Tibial nerve (tissue), 4 donors: Measurements from ENCODE around the gene KRTAP19-4. TPM values are rescaled to one million over a fixed set of nuclear protein-coding genes. Genes with fewer than 3 reads are reported as not detected.
"Not testable (repeated sequence)": the region's sequence is repeated elsewhere in the genome, so short reads cannot be mapped to it uniquely, and the experiment has no call there.

Source experiments
- DNase-seq, 2 donors: peaks; one replicate each; pipeline ENCODE4 v3.0.0-alpha.2; 2019; ENCODE audit warnings: low spot score in 2 of 2
- H3K27ac ChIP-seq, 4 donors: fragments of 200-600 bp; sonication (generic) in 3 of 4; one replicate each; pipeline ENCODE4 v1.5.1; 2017 to 2019; ENCODE audit warnings: mild to moderate bottlenecking in 1 of 4
- H3K27me3 ChIP-seq, 2 donors: fragments of 200-600 bp; sonication (generic) in 1 of 2; one replicate each; pipeline versions ENCODE4 v1.5.1 to v1.6.0; 2017 to 2019
- H3K36me3 ChIP-seq, 3 donors: fragments of 200-600 bp; sonication (generic); one replicate each; pipeline ENCODE4 v1.5.1; 2018 to 2019
- H3K4me1 ChIP-seq, 4 donors: fragments of 200-600 bp; sonication (generic) in 3 of 4; one replicate each; pipeline ENCODE4 v1.5.1; 2017 to 2019
- H3K4me3 ChIP-seq, 4 donors: fragments of 200-600 bp; sonication (generic) in 3 of 4; one replicate each; pipeline ENCODE4 v1.5.1; 2017 to 2019; ENCODE audit warnings: mild to moderate bottlenecking in 1 of 4, moderate library complexity in 1 of 4
- H3K9me3 ChIP-seq, 4 donors: fragments of 200-600 bp; sonication (generic) in 3 of 4; one replicate each; pipeline ENCODE4 v1.5.1; 2017 to 2019
- EP300 ChIP-seq, 2 donors: sonication (generic); formaldehyde crosslinking; IDR thresholded peaks; one replicate each; pipeline ENCODE4 v1.6.1; 2017; ENCODE audit warnings: antibody characterized with exemption in 2 of 2, mild to moderate bottlenecking in 1 of 2
- POLR2A ChIP-seq, 2 donors: fragments of 450-650 bp; IDR thresholded peaks; one replicate each; pipeline ENCODE4 v1.6.1; 2017; ENCODE audit warnings: antibody characterized with exemption in 2 of 2, mild to moderate bottlenecking in 2 of 2, moderate library complexity in 2 of 2
- WGBS, 2 donors: methylation state at CpG; one replicate each; pipeline ENCODE4 v1.1.5; 2018; 5-methylcytosine and 5-hydroxymethylcytosine counted together
- total RNA-seq, 4 donors: library from RNA; depleted of rRNA; stranded (reverse); fragments of >200 nt; gene quantifications; one replicate each; pipeline ENCODE4 v1.1.0, GENCODE V29; 2016
- TF ChIP-seq, protein P1 (sequence below), 5 experiments: fragments of 200-600 bp in 3 of 5; fragments of 450-650 bp in 2 of 5; sonication (generic) in 3 of 5; IDR thresholded peaks; one replicate each; pipeline ENCODE4 v1.5.1; 2016 to 2019; ENCODE audit warnings: antibody characterized with exemption in 5 of 5, mild to moderate bottlenecking in 3 of 5, moderate library complexity in 2 of 5

KRTAP19-4 gene, protein sequence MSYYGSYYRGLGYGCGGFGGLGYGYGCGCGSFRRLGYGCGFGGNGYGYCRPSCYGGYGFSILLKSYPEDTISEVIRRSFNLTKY
- not detected for total RNA-seq

DNA sequence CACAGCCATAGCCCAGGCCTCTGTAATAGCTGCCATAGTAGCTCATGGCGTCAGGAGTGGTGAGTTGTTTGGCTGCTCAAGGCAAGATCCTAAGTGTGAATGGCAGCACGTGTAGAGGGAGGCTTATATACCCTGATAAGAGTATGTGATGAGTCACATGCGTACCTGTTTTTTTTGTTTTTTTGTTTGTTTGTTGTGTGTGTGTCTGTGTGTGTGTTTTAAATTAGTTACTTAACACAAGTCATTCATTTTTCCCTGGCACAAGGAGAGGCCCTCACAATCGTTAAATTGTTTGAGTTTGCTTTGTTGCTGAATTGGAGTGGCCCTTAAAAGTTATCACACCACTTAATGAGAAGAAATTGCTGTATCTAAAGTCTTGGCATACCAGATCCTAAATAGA lies at the start of gene KRTAP19-4:
KRTAP19-4 (minus strand) TSS at position 101 of the 400 bp plus-strand sequence; CDS start at position 46, 55 bp downstream.
- no peak for DNase-seq
- no peaks in the 10 kb centered on the region for H3K4me1 ChIP-seq
- 78 to 80% methylated on average over 4 of the region's 4 CpGs for WGBS, 2 donors
- no peak within 1 kb of the TSS for H3K27ac ChIP-seq
- TF ChIP-seq EP300 (IDR thresholded peaks at IDR 0.05) (no peak), POLR2A (IDR thresholded peaks at IDR 0.05) (no peak)
- TF ChIP-seq, protein P1, sequence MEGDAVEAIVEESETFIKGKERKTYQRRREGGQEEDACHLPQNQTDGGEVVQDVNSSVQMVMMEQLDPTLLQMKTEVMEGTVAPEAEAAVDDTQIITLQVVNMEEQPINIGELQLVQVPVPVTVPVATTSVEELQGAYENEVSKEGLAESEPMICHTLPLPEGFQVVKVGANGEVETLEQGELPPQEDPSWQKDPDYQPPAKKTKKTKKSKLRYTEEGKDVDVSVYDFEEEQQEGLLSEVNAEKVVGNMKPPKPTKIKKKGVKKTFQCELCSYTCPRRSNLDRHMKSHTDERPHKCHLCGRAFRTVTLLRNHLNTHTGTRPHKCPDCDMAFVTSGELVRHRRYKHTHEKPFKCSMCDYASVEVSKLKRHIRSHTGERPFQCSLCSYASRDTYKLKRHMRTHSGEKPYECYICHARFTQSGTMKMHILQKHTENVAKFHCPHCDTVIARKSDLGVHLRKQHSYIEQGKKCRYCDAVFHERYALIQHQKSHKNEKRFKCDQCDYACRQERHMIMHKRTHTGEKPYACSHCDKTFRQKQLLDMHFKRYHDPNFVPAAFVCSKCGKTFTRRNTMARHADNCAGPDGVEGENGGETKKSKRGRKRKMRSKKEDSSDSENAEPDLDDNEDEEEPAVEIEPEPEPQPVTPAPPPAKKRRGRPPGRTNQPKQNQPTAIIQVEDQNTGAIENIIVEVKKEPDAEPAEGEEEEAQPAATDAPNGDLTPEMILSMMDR (IDR thresholded peaks at IDR 0.05) = no peak
- H3K27me3 ChIP-seq = no peaks in the 10 kb centered on the region
- no peak within 1 kb of the TSS for H3K4me3 ChIP-seq
- H3K36me3 ChIP-seq = no peaks in the 10 kb centered on the region
- no peaks in the 10 kb centered on the region for H3K9me3 ChIP-seq

DNA sequence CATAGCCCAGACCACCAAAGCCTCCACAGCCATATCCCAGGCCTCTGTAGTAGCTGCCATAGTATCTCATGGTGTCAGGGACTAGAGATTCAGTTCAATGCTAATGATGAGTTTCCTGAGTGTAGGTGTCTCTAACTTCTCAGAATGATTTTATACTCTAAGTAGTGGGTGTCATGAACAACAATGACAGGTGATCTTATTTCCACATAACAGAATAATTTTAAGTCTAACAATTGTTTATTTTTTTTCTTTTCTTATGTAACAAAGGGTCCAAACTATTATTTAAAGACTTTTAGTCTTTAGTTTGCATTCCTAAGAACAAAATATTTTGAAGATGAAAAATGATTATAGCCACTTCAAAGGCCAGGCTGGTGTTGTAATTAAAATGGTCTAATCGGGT lies 44.8 kb upstream of the KRTAP19-4 start, which contains the start of gene KRTAP19-6:
KRTAP19-6 (minus strand) TSS at position 101 of the 400 bp plus-strand sequence; CDS start at position 70, 31 bp downstream.
- no peak for DNase-seq
- 77 to 90% methylated on average over 1 of the region's 1 CpG for WGBS, 2 donors

DNA sequence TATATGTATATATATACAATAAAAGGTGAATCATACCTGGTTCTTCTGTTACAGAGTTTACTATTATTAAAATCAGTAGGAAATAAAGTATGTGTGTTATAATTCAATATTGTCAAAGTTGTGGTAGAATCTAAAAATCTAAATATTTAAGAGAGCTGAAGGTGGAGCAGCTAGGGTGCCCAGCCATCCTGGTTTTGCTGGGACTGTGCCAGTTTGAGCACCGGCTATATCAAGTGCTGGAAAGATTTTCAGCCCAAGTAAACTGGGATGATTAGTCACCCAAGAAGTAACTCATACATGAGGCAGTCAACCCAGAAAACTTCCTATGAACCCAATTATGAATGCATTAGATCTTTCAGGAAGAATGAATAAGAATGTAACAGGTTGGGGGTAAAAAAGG lies 21.9 kb upstream of the KRTAP19-4 start:
- no peaks in the 10 kb centered on the region for H3K27me3 ChIP-seq
- TF ChIP-seq, protein P1 (IDR thresholded peaks at IDR 0.05) = no peak
- TF ChIP-seq EP300 (IDR thresholded peaks at IDR 0.05) (no peak), POLR2A (IDR thresholded peaks at IDR 0.05) (no peak)
- no peaks in the 10 kb centered on the region for H3K4me1 ChIP-seq
- no peak overlapping the region for H3K4me3 ChIP-seq
- H3K36me3 ChIP-seq = no peaks in the 10 kb centered on the region
- 92 to 93% methylated on average over 1 of the region's 1 CpG for WGBS, 2 donors
- no peaks in the 10 kb centered on the region for H3K9me3 ChIP-seq
- no peak for DNase-seq
- H3K27ac ChIP-seq = no peak overlapping the region

More for the DNA sequence above, 44.8 kb upstream of the KRTAP19-4 start, which contains the start of gene KRTAP19-6:
- no peaks in the 10 kb centered on the region for H3K36me3 ChIP-seq
- H3K27me3 ChIP-seq = no peaks in the 10 kb centered on the region
- no peaks in the 10 kb centered on the region for H3K4me1 ChIP-seq
- no peaks in the 10 kb centered on the region for H3K9me3 ChIP-seq
- TF ChIP-seq, protein P1 (IDR thresholded peaks at IDR 0.05) = no peak
- no peak for TF ChIP-seq POLR2A (IDR thresholded peaks at IDR 0.05)
- TF ChIP-seq EP300 (IDR thresholded peaks at IDR 0.05) = no peak
- no peak within 1 kb of the TSS for H3K27ac ChIP-seq
- H3K4me3 ChIP-seq = no peak within 1 kb of the TSS

DNA sequence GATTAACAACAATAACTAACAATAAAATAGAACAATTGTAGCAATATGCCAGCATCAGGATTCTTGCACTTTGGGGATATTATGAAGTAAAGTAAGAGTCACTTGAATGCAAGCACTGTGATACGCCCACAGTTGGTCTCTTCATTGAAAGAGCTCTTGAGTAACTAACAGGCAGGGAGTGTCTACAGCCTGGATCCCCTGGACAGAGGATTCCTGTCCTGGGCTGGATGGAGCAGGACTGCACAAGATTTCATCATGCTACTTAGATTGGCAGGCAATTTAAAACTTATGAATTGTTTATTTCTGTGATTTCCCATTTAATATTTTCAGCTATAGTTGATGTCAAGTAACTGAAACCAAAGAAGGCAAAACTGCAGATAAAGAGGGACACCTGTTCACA lies 18.7 kb upstream of the KRTAP19-4 start:
- Histone ChIP-seq H3K4me3 (no peak overlapping the region), H3K27ac (no peak overlapping the region), H3K4me1 (no peaks in the 10 kb centered on the region), H3K27me3 (no peaks in the 10 kb centered on the region), H3K9me3 (no peaks in the 10 kb centered on the region), H3K36me3 (no peaks in the 10 kb centered on the region)
- TF ChIP-seq, protein P1 (IDR thresholded peaks at IDR 0.05) = no peak
- TF ChIP-seq POLR2A (IDR thresholded peaks at IDR 0.05) (no peak), EP300 (IDR thresholded peaks at IDR 0.05) (no peak)
- WGBS, 2 donors = 46 to 83% methylated on average over 1 of the region's 1 CpG
- no peak for DNase-seq

DNA sequence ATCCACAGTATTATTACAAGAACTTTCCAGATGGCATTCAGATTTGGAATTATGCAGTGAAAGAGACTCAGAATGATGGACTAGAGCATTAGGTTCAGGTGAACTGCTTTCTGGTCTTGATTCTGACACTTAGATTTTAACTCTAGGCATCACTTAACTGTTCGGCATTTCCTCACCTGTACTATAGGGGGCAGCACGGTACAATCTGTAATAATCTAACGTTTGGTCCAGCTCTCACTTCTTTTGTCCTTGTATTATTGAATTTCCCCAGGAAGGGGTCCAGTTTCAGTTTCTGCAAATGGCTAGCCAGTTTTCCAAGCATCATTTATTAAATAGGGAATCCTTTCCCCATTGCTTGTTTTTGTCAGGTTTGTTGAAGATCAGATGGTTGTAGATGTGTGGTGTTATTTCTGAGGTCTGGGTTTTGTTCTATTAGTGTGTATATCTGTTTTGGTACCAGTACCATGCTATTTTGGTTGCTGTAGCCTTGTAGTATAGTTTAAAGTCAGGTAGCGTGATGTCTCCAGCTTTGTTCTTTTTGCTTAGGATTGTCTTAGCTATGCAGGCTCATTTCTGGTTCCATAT lies 8.7 kb upstream of the KRTAP19-4 start:
- WGBS, 2 donors = 30 to 31% methylated on average over 4 of the region's 4 CpGs
- H3K27ac ChIP-seq, H3K9me3 ChIP-seq, DNase-seq, H3K4me3 ChIP-seq, H3K27me3 ChIP-seq, H3K36me3 ChIP-seq, H3K4me1 ChIP-seq: not testable (repeated sequence)
